HG03521 (cell line): ENCODE results near the gene CDA.
"Not testable (repeated sequence)": the region's sequence is repeated elsewhere in the genome, so short reads cannot be mapped to it uniquely, and the experiment has no call there.

Experiments used
- ATAC-seq: cut with Tn5 transposase; IDR thresholded peaks from one replicate; pipeline ENCODE4 v1.9.1; 2021; ENCODE audit warnings: mild to moderate bottlenecking, moderate library complexity; ENCODE audit not compliant: unreplicated experiment

CDA gene

GRCh38 chr1:20586953-20587660 lies 1.8 kb upstream of the CDA start:
- ATAC-seq = no peak

DNA sequence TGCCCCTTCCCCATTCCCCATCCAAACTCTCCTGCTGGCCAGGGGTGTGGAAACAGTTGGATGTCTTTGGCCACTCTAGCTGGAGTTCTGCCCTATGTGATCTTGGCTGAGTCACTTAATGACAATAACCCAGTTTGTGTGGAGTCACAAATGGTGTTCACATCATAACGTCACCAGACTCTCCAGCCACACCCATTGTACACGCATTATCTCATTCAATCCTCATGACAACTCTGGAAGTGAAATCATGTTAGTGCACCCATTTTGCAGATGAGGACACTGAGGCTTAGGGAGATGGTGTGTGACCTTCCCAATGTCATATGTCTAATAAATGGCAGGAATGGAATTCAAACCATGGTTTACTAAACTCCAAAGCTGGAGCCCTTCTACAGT lies 1.2 kb upstream of the CDA start:
- no peak for ATAC-seq

- no peak for ATAC-seq
Observed at GRCh38 chr1:20589331-20590278, 708 bp downstream of the CDA start.

- no peak for ATAC-seq
Observed at GRCh38 chr1:20590306-20590777, 1.4 kb downstream of the CDA start.

DNA sequence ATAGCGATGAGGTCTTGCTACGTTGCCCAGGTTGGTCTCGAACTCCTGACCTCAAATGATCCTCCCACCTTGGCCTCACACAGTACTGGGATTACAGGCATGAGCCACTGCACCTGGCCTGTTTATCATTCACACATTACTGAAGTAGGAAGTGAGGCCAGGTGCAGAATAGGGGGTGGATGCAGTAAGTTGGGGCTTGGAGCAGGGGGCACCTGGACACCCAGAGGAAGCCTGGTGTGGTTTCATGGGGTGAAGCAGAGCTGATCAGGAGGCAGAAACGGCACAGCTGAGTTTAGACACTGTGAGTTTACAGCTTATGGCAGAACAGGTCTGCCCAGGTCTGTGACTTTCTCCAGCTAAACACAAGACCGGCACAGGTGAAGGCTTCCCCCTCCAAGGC lies 4.9 kb downstream of the CDA start:
- no peak for ATAC-seq

GRCh38 chr1:20594746-20595145 lies 5.8 kb downstream of the CDA start:
- ATAC-seq = no peak

- no peak for ATAC-seq
Observed at GRCh38 chr1:20596106-20596505, 7.2 kb downstream of the CDA start.

DNA sequence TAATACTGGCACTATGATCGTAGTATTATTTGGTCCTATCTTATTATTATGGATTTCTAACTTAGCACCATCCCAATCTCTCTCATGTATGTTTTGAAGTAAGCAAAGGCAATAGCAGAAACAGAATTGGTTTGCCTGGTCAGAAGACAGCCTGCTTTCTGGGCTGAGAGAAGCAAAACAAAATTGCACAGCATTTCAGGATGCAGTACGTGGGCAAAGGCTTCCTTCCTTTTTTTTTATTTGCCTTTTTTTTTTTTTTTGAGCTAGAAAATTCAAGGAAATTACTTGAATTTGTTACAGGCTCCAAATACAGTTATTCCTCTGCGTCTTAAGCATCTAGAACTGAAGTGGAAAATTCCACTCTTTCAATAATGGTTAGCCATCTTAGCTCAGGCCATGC lies 8.8 kb downstream of the CDA start:
- ATAC-seq = no peak

GRCh38 chr1:20600156-20600555 lies 11.3 kb downstream of the CDA start:
- ATAC-seq = no peak

- ATAC-seq = no peak
Observed at GRCh38 chr1:20601129-20601825, 12.4 kb downstream of the CDA start.

GRCh38 chr1:20602851-20603450 lies 14.1 kb downstream of the CDA start:
- ATAC-seq = no peak

- no peak for ATAC-seq
Observed at GRCh38 chr1:20603504-20604464, 14.9 kb downstream of the CDA start.

- ATAC-seq = no peak
Observed at GRCh38 chr1:20604678-20605077, 15.8 kb downstream of the CDA start.

DNA sequence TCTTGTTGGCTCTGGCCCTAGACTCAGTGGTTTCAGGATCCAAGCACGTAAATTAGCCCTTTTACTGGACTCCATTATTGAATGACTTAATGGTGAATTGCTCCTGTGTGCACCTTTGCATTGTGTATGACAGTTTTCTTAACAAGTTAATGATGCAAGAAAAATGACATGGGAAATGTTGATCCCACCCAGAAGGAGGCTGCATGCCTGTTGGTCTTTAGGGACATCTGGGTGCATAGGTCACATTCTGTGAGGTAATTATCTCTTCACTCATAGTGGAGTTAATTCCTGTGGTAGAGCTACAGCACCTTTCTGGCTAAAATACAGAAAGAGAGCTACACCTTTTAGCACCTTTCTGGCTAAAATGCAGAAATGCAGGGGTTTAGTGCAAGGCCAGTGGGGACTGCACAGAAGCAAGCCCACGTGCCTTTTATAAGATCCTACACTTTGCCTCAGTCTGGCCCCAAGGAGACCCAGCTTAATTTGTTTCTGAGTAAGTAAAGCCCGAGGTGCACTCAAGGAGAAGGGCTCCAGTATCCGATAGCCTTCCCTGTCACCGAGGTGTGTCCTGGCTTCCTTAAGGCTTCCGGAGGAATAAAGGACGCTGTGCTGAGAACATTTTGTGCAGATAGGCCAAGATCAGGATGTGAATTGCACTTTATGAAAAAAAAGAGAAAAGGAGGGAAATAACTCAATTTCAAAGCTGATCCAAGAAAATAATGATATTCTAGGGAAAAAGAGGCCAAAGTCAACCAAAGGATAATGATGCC lies 18.1 kb downstream of the CDA start:
- ATAC-seq = not testable (repeated sequence)

DNA sequence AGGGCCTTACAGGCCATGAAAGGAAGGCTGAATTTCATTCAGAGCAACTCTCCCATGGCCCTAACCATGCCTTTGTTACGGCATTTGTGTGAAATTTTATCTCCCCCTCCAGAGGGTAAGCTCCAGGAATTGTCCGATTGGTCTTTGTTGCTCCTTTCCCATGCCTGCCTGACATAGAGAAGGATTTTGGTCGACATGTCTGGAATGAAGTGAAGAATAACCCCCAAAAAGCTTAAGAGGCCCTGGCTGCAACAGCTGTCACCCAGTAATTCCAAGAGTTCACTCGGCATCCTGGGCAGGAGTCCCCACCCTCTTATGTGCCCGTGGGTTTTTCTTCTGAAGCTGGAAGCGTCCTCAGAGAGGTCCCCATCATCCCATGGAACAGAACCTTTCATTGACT lies 20.6 kb downstream of the CDA start:
- ATAC-seq = no peak

- ATAC-seq = no peak
Observed at GRCh38 chr1:20610970-20611369, 22.1 kb downstream of the CDA start.

GRCh38 chr1:20611652-20612051 lies 22.8 kb downstream of the CDA start:
- no peak for ATAC-seq

- no peak for ATAC-seq
Observed at GRCh38 chr1:20612221-20612746, 23.4 kb downstream of the CDA start.

GRCh38 chr1:20614131-20614579 lies 25.3 kb downstream of the CDA start:
- no peak for ATAC-seq
